Heart right ventricle (tissue), 16 donors: ENCODE data around the gene SNTB2. TPM values are rescaled to one million over a fixed set of nuclear protein-coding genes. Genes with fewer than 3 reads are reported as not detected.

ENCODE experiments used
- ATAC-seq, 8 donors: fragments of 200-7000 bp; cut with Tn5 transposase; one replicate each; pipeline ENCODE4 v1.9.1; 2020; ENCODE audit warnings: mild to moderate bottlenecking in 8 of 8, moderate library complexity in 8 of 8, moderate number of reproducible peaks in 1 of 8
- DNase-seq, 2 donors: peaks; one replicate each; pipeline ENCODE4 v3.0.0-alpha.2; 2020
- H3K27ac ChIP-seq, 10 donors: fragments of 200-600 bp; sonication (generic) in 2 of 10; one replicate each; pipeline versions ENCODE4 v1.5.0 to v1.8.0; 2020 to 2022; ENCODE audit warnings: mild to moderate bottlenecking in 3 of 10
- H3K27me3 ChIP-seq, 7 donors: fragments of 200-600 bp; one replicate each; pipeline ENCODE4 v1.8.0; 2021 to 2022; ENCODE audit warnings: mild to moderate bottlenecking in 2 of 7
- H3K36me3 ChIP-seq, 9 donors: fragments of 200-600 bp; sonication (generic) in 1 of 9; one replicate each; pipeline versions ENCODE4 v1.5.0 to v1.8.0; 2020 to 2022; ENCODE audit warnings: mild to moderate bottlenecking in 2 of 9
- H3K4me1 ChIP-seq, 9 donors: fragments of 200-600 bp; sonication (generic) in 1 of 9; one replicate each; pipeline versions ENCODE4 v1.5.0 to v1.8.0; 2020 to 2022; ENCODE audit warnings: mild to moderate bottlenecking in 4 of 9
- H3K4me3 ChIP-seq, 10 donors: fragments of 200-600 bp; sonication (generic) in 2 of 10; one replicate each; pipeline versions ENCODE4 v1.5.0 to v1.8.0; 2020 to 2022; ENCODE audit warnings: mild to moderate bottlenecking in 7 of 10, moderate library complexity in 2 of 10
- H3K9me3 ChIP-seq, 11 donors: fragments of 200-600 bp in 10 of 11; sonication (generic) in 2 of 11; one replicate each; pipeline versions ENCODE4 v1.5.0 to v1.8.0; 2013 to 2022; ENCODE audit warnings: mild to moderate bottlenecking in 2 of 11, control low read depth in 1 of 11, moderate library complexity in 1 of 11
- WGBS, 2 donors: extraction: QIAGEN DNeasy Blood & Tissue Kit; methylation state at CpG; one replicate each; pipeline ENCODE4 v1.1.7; 2013; ENCODE audit warnings: inconsistent platforms in 1 of 2; 5-methylcytosine and 5-hydroxymethylcytosine counted together
- intact Hi-C, 10 donors: fragments of 100-400 bp; cut with DNase I; formaldehyde crosslinking; loops; one replicate each; pipeline versions ENCODE4 v1.11.1 to v1.14.2; 2022
- polyA plus RNA-seq, 2 donors: library from polyadenylated mRNA; stranded (reverse); fragments of 200-250 nt; gene quantifications; one replicate each; pipeline ENCODE4 v1.2.3, GENCODE V29; 2013
- total RNA-seq, 10 donors: library from RNA; stranded (reverse); fragmentation: NEBNext Ultra II Directional in 3 of 10; extraction: Animal tissue kit (Norgen Biotek cat#: 25700) in 3 of 10; gene quantifications; one replicate each; pipeline versions ENCODE4 v1.2.1 to v1.2.4, GENCODE V29; 2021 to 2023
- TF ChIP-seq, protein P1 (sequence below), 9 donors: fragments of 200-600 bp; sonication (generic) in 2 of 9; IDR thresholded peaks; one replicate each; pipeline versions ENCODE4 v1.5.0 to v1.8.0; 2021 to 2022; ENCODE audit warnings: antibody characterized with exemption in 9 of 9, mild to moderate bottlenecking in 5 of 9, moderate library complexity in 1 of 9
- donor health status: Arrhythmogenic right ventricular cardiomyopathy.
- donor health status: ischemic (EF 13 %, LVEDD 7.1; RV severe dilation, severe dysfunction).
- donor health status: healthy with polysubstance abuse.
- donor health status: DM: no; HTN: yes; CAD: no.
- donor health status: DM: no; HTN: no; CAD: no.
- donor health status: ischemic (EF 25% LVEDD 6.9; RV normal size, moderate dysfunction).
- donor health status: ischemic (EF 25% LVEDD 5.7; RV mildly dilated, moderate dysfunction).
- donor health status: healthy.
- donor health status: DM: yes; HTN: yes; CAD: no.
- donor health status: Ischemic cardiomyopathy.
- donor health status: ischemic (EF 35%, LVEDD 5.7; RV mildly dilated, moderate dysfunction).
- donor health status: nonischemic (EF 11% LVEDD 7.7; RV severe dilation, severe dysfunction).
- donor health status: DM: yes; HTN: yes; CAD: no.
- donor health status: PGD.
- donor health status: ischemic (EF 29% LVEDD 5.4; RV normal size, mild dysfunction).
- donor health status: nonischemic (EF 23%, LVEDD 6.1; RV moderate dilation, normal function).

SNTB2 gene
- total and polyA plus RNA-seq, 12 donors = 3.0 to 15.7 (median 9.1) TPM

DNA sequence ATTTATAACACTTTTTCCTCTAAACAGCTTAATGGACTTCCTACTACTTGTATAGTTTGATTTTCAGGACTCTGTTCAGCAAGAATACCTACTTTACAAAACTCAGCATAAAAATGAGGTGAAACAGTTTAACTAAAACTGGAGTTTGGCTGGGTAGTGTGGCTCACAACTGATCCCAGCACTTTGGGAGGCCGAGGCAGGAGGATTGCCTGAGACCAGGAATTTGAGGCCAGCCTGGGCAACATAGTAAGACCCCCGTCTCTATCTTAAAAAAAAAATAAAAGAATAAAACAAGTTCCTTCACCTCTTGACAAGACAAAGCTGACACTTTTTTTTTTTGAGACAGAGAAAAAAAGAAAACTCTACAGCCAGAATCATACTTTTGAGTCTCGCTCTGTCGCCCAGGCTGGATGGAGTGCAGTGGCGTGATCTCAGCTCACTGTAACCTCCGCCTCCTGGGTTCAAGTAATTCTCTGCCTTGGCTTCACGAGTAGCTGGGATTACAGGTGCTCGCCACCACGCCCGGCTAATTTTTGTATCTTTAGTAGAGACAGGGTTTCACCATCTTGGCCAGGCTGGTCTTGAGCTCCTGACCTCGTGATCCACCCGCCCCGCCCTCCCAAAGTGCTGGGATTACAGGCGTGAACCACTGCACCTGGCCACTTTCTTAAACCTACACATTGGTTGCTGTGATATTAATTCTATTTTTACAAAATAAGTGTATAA, 140.8 kb downstream of the SNTB2 start:
- Histone ChIP-seq H3K4me1 (peaks cover 5 to 63% (median 52%) of the 10 kb centered on the region in 9 donors), H3K27ac (no peak overlapping the region)
- no peak for DNase-seq

DNA sequence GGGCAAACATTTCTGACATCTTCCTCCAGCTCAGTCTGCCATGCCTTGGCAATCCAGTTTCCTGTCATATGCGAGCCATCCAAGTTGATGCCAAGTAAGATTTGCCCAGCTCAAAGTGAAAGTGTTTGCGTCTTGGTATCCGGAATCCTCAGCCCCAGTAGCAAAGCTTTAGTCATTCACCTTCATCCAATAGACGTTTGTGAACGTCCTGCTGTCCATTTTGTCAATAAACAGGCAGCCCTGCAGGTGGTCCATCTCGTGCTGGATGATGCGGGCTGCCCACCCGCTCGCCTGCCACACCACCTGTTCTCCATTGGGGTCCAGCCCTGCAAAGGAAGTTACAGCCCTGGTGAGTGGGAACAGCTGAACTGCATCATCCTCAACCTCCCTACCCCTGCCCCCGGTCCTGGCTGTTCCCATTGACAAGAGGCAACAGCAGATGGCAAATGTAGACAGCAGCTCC, 141.9 kb downstream of the SNTB2 start:
- no peak for DNase-seq
- intact Hi-C loops = no loop called here
- 60 to 63% methylated on average over 10 of the region's 10 CpGs for WGBS, 2 donors
- peak overlapping the region in 1 of 10 donors; percentile 93 for H3K27ac ChIP-seq
- H3K9me3 ChIP-seq = no peaks in the 10 kb centered on the region
- H3K4me1 ChIP-seq = peaks cover 5 to 62% (median 52%) of the 10 kb centered on the region in 9 donors
- ATAC-seq = no peak
- H3K36me3 ChIP-seq = peaks cover 0 to 74% (median 41%) of the 10 kb centered on the region in 9 donors
- H3K27me3 ChIP-seq = no peaks in the 10 kb centered on the region
- TF ChIP-seq, protein P1, sequence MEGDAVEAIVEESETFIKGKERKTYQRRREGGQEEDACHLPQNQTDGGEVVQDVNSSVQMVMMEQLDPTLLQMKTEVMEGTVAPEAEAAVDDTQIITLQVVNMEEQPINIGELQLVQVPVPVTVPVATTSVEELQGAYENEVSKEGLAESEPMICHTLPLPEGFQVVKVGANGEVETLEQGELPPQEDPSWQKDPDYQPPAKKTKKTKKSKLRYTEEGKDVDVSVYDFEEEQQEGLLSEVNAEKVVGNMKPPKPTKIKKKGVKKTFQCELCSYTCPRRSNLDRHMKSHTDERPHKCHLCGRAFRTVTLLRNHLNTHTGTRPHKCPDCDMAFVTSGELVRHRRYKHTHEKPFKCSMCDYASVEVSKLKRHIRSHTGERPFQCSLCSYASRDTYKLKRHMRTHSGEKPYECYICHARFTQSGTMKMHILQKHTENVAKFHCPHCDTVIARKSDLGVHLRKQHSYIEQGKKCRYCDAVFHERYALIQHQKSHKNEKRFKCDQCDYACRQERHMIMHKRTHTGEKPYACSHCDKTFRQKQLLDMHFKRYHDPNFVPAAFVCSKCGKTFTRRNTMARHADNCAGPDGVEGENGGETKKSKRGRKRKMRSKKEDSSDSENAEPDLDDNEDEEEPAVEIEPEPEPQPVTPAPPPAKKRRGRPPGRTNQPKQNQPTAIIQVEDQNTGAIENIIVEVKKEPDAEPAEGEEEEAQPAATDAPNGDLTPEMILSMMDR (IDR thresholded peaks at IDR 0.05) = no peak
- peak overlapping the region in 3 of 10 donors; percentile 69 to 95 (median 95) for H3K4me3 ChIP-seq

More for the DNA sequence above, 140.8 kb downstream of the SNTB2 start:
- TF ChIP-seq, protein P1 (IDR thresholded peaks at IDR 0.05) = no peak
- Histone ChIP-seq H3K9me3 (no peaks in the 10 kb centered on the region), H3K27me3 (no peaks in the 10 kb centered on the region), H3K4me3 (no peak overlapping the region), H3K36me3 (peaks cover 0 to 74% (median 37%) of the 10 kb centered on the region in 9 donors)
- intact Hi-C loops = no loop called here
- ATAC-seq = no peak
- WGBS, 2 donors = 96% methylated on average over 14 of the region's 14 CpGs

DNA sequence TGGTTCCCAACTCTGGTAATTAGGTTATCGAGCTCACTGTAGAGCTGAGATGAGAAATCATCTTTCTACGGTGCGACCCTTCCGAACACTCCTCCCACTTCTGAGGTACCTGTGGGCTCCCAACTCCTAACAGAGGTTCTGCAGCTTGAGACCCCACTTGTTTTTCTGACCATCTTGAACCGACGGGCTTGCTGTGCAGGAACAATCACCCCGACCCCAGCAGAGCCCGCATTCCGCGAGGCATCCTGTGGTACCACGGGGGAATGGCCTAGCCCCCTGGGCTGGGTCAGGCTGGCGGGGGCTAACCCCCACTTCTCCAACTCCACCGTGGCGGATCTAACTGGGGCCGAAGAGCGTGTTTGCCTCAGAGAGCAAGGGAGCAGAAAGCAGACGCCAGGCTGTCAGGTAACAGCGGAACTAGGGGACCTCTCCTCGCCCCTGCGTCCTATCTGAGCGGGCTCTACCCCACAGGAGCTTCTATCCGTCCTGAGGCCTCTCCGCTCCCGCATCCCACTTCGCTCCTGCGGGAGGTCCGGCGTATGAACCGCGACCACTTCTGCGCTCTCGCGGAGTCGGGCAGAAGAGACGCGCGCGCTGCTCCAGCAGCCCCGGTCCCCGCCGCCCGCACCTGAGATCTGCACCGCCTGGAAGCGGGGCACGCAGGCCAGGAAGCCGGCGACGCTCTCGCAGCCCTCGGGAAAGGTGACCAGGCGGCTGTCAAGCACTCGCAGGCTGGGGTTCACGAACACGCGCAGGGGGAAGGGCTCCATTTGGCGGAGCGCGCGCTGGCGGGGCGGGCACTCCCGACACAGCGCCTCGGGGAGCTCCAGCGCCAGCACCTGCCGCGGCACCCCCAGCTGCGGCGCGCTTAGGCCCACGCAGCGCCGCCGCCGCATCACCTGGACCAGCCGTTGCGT, 142.7 kb downstream of the SNTB2 start:
- H3K27me3 ChIP-seq = no peaks in the 10 kb centered on the region
- WGBS, 2 donors = 6 to 7% methylated on average over 76 to 77 of the region's 77 CpGs
- intact Hi-C loops = no loop called here
- H3K27ac ChIP-seq = peak overlapping the region in 9 of 10 donors; percentile 88 to 97 (median 92)
- peaks cover 0 to 74% (median 46%) of the 10 kb centered on the region in 9 donors for H3K36me3 ChIP-seq
- DNase-seq (peak in 1 of 2 donors; percentile 39), ATAC-seq (peak in 6 of 8 donors; percentile 7 to 53 (median 13))
- H3K4me3 ChIP-seq = peak overlapping the region; percentile 69 to 99 (median 90)
- TF ChIP-seq, protein P1 (IDR thresholded peaks at IDR 0.05) = no peak
- peaks cover 3 to 59% (median 52%) of the 10 kb centered on the region in 9 donors for H3K4me1 ChIP-seq
- no peaks in the 10 kb centered on the region for H3K9me3 ChIP-seq
